Left ventricle myocardium inferior (tissue), 1 donor: ENCODE results near the gene HDGFL1. TPM values are rescaled to one million over a fixed set of nuclear protein-coding genes. Genes with fewer than 3 reads are reported as not detected.

ENCODE experiments used
- DNase-seq: peaks from one replicate; pipeline ENCODE4 v3.0.0-alpha.2; 2020
- H3K27ac ChIP-seq: fragments of 200-600 bp; replicated peaks from 2 replicates; pipeline ENCODE4 v1.8.0; 2021
- H3K27me3 ChIP-seq: fragments of 200-600 bp; 2 replicates; pipeline ENCODE4 v1.8.0; 2021; ENCODE audit warnings: low read depth
- H3K36me3 ChIP-seq: fragments of 200-600 bp; 2 replicates; pipeline ENCODE4 v1.8.0; 2021
- H3K4me1 ChIP-seq: fragments of 200-600 bp; 2 replicates; pipeline ENCODE4 v1.8.0; 2021
- H3K4me3 ChIP-seq: fragments of 200-600 bp; 2 replicates; pipeline ENCODE4 v1.8.0; 2021; ENCODE audit warnings: mild to moderate bottlenecking, moderate library complexity
- H3K9me3 ChIP-seq: fragments of 200-600 bp; replicated peaks from 2 replicates; pipeline ENCODE4 v1.8.0; 2021
- intact Hi-C: fragments of 100-400 bp; cut with micrococcal nuclease; formaldehyde crosslinking; loops from one replicate; pipeline ENCODE4 v1.11.0; 2022
- total RNA-seq: library from RNA; stranded (reverse); fragmentation: NEBNext Ultra II Directional; extraction: Animal tissue kit (Norgen Biotek cat#: 25700); gene quantifications from one replicate; pipeline ENCODE4 v1.2.1, GENCODE V29; 2021
- TF ChIP-seq, protein P1 (sequence below): fragments of 200-600 bp; IDR thresholded peaks from 2 replicates; pipeline ENCODE4 v1.8.0; 2021; ENCODE audit warnings: antibody characterized with exemption, mild to moderate bottlenecking, borderline replicate concordance
- donor health status: DM: no; HTN: yes; CAD: no; lungs with severe emphysema.

HDGFL1 gene
- total RNA-seq, 1 donor from 2014 or later, result not detected

- Histone ChIP-seq H3K9me3 (no peaks in the 10 kb centered on the region), H3K27ac (no peak overlapping the region), H3K36me3 (no peaks in the 10 kb centered on the region), H3K4me1 (peaks cover 13% of the 10 kb centered on the region), H3K27me3 (no peaks in the 10 kb centered on the region), H3K4me3 (no peak overlapping the region)
- TF ChIP-seq, protein P1, sequence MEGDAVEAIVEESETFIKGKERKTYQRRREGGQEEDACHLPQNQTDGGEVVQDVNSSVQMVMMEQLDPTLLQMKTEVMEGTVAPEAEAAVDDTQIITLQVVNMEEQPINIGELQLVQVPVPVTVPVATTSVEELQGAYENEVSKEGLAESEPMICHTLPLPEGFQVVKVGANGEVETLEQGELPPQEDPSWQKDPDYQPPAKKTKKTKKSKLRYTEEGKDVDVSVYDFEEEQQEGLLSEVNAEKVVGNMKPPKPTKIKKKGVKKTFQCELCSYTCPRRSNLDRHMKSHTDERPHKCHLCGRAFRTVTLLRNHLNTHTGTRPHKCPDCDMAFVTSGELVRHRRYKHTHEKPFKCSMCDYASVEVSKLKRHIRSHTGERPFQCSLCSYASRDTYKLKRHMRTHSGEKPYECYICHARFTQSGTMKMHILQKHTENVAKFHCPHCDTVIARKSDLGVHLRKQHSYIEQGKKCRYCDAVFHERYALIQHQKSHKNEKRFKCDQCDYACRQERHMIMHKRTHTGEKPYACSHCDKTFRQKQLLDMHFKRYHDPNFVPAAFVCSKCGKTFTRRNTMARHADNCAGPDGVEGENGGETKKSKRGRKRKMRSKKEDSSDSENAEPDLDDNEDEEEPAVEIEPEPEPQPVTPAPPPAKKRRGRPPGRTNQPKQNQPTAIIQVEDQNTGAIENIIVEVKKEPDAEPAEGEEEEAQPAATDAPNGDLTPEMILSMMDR, result no peak
- intact Hi-C loops, result no loop called here
- DNase-seq, result no peak
These were observed 32.6 kb downstream of the HDGFL1 start for GRCh38 chr6:22601984-22602383.

GRCh38 chr6:22605736-22606135, 36.4 kb downstream of the HDGFL1 start:
- no peaks in the 10 kb centered on the region for H3K4me1 ChIP-seq
- intact Hi-C loops, result no loop called here
- no peaks in the 10 kb centered on the region for H3K36me3 ChIP-seq
- no peaks in the 10 kb centered on the region for H3K9me3 ChIP-seq
- H3K27ac ChIP-seq, result no peak overlapping the region
- no peak overlapping the region for H3K4me3 ChIP-seq
- no peak for DNase-seq
- TF ChIP-seq, protein P1, result no peak
- no peaks in the 10 kb centered on the region for H3K27me3 ChIP-seq

- H3K4me3 ChIP-seq, result no peak overlapping the region
These were observed 40.8 kb downstream of the HDGFL1 start for GRCh38 chr6:22610127-22610526.

GRCh38 chr6:22612236-22612635, 42.9 kb downstream of the HDGFL1 start:
- intact Hi-C loops, result no loop called here
- peak overlapping the region; percentile 70 for H3K27ac ChIP-seq

More at GRCh38 chr6:22610127-22610526, 40.8 kb downstream of the HDGFL1 start:
- TF ChIP-seq, protein P1, result no peak
- Histone ChIP-seq H3K4me1 (peaks cover 38% of the 10 kb centered on the region), H3K9me3 (peaks cover under 1% of the 10 kb centered on the region), H3K36me3 (no peaks in the 10 kb centered on the region), H3K27ac (no peak overlapping the region), H3K27me3 (no peaks in the 10 kb centered on the region)
- DNase-seq, result no peak
- intact Hi-C loops, result no loop called here

DNA sequence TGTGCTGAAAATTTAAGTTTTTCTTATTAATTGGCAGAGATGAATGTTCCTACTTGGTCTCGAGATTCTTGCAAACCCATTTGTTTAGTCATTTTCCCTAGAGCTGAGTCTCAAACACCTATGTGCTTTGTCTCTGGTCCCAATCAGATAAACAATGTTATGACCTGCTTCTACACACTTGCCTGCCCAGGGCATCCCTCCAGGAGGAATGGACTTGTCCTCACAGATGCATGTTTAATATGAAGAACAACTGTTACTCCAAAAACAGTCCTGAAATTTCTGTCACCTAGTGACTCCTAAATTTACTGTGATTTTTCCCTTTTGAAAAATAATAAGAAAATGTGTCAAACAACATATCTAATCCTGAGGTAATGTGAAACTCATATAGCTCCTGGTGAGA, 43.7 kb downstream of the HDGFL1 start:
- intact Hi-C loops, result no loop called here
- Histone ChIP-seq H3K4me1 (peaks cover 38% of the 10 kb centered on the region), H3K27ac (peak overlapping the region; percentile 70), H3K9me3 (peaks cover 29% of the 10 kb centered on the region), H3K27me3 (no peaks in the 10 kb centered on the region), H3K4me3 (peak overlapping the region; percentile 15), H3K36me3 (no peaks in the 10 kb centered on the region)
- TF ChIP-seq, protein P1, result no peak
- no peak for DNase-seq

More at GRCh38 chr6:22612236-22612635, 42.9 kb downstream of the HDGFL1 start:
- peaks cover 38% of the 10 kb centered on the region for H3K4me1 ChIP-seq
- no peak for DNase-seq
- no peaks in the 10 kb centered on the region for H3K36me3 ChIP-seq
- H3K4me3 ChIP-seq, result no peak overlapping the region
- TF ChIP-seq, protein P1, result no peak
- H3K9me3 ChIP-seq, result peaks cover 21% of the 10 kb centered on the region
- H3K27me3 ChIP-seq, result no peaks in the 10 kb centered on the region
